Measurements from ENCODE around the gene CLHC1.
A peak's percentile ranks its signal among the peaks of the same experiment; 100 is the strongest.

CLHC1 gene

GRCh38 chr2:55223958-55224760 lies 7.9 kb downstream of the CLHC1 start (continued):
- TF ChIP-seq ZBTB6 (tag by site-specific recombination; IDR thresholded peaks at IDR 0.05) (no peak), ZNF362 (tag by site-specific recombination; IDR thresholded peaks at IDR 0.05) (no peak), ZBTB8A (tag by site-specific recombination; IDR thresholded peaks at IDR 0.05) (0 out of 2 replicates have a peak, but pooled peaks have one; percentile 38), KLF10 (tag by site-specific recombination; IDR thresholded peaks at IDR 0.05) (no peak), ZNF280C (tag by site-specific recombination; IDR thresholded peaks at IDR 0.05) (no peak), ZNF37A (tag by site-specific recombination; IDR thresholded peaks at IDR 0.05) (no peak), ZNF366 (tag by site-specific recombination; conservative IDR thresholded peaks at IDR 0.05) (no peak)

GRCh38 chr2:55213822-55214221 lies 18.3 kb downstream of the CLHC1 start:
- Histone ChIP-seq H3K27ac (ENCODE audit: extremely low read depth, low read depth, low read length) (no peak overlapping the region), H3K36me3 (ENCODE audit: control insufficient read depth in 2 of 2, insufficient read depth in 1 of 2, low read length in 2 of 2) (no peaks in the 10 kb centered on the region; a peak in 1 of 3 replicates), H3K9me3 (ENCODE audit: control insufficient read depth, insufficient read depth, low read depth, low read length) (no peaks in the 10 kb centered on the region), H3K4me3 (ENCODE audit: low read depth, low read length) (no peak overlapping the region), H3K4me1 (ENCODE audit: control insufficient read depth, insufficient read depth, low read length) (no peaks in the 10 kb centered on the region)
- POLR2A ChIA-PET = interaction anchor here (1.2 kb wide), 1 partner anchor 9 kb away, joined by 3 read pairs; no protein-coding TSS in a partner anchor
- TF ChIP-seq PRDM2 (tag by site-specific recombination; IDR thresholded peaks at IDR 0.05; ENCODE audit: borderline replicate concordance) (no peak), SCRT2 (tag by site-specific recombination; IDR thresholded peaks at IDR 0.05) (no peak), YY1 (tag by site-specific recombination; IDR thresholded peaks at IDR 0.05) (no peak), ZNF311 (tag by site-specific recombination; IDR thresholded peaks at IDR 0.05; ENCODE audit: borderline replicate concordance) (no peak)
- CTCF ChIA-PET = no interaction called here

GRCh38 chr2:55204950-55205349 lies 27.1 kb downstream of the CLHC1 start:
- H3K4me3 ChIP-seq (ENCODE audit: low read depth, low read length) = no peak overlapping the region
- H3K9me3 ChIP-seq (ENCODE audit: control insufficient read depth, insufficient read depth, low read depth, low read length) = no peaks in the 10 kb centered on the region
- H3K36me3 ChIP-seq (ENCODE audit: control insufficient read depth in 2 of 2, insufficient read depth in 1 of 2, low read length in 2 of 2) = peaks cover 16 to 42% of the 10 kb centered on the region in 2 experiments
- ChIA-PET CTCF (interaction anchor here (0.6 kb wide), 1 partner anchor 294 kb away, joined by 3 read pairs; no protein-coding TSS in a partner anchor), POLR2A (no interaction called here)
- no peak overlapping the region for H3K27ac ChIP-seq (ENCODE audit: extremely low read depth, low read depth, low read length)
- no peaks in the 10 kb centered on the region for H3K4me1 ChIP-seq (ENCODE audit: control insufficient read depth, insufficient read depth, low read length)
- TF ChIP-seq IKZF3 (tag by site-specific recombination; IDR thresholded peaks at IDR 0.05) (no peak), ZBTB26 (tag by site-specific recombination; optimal IDR thresholded peaks at IDR 0.05) (no peak), ZXDB (tag by site-specific recombination; IDR thresholded peaks at IDR 0.05) (no peak), PRDM6 (tag by site-specific recombination; IDR thresholded peaks at IDR 0.05) (no peak), ZNF175 (tag by site-specific recombination; IDR thresholded peaks at IDR 0.05) (no peak), ZNF639 (tag by site-specific recombination; IDR thresholded peaks at IDR 0.05) (no peak)

Measured in HEK293 (cell line).